ENCODE data around the gene UHRF2. TPM values are rescaled to one million over a fixed set of nuclear protein-coding genes. Genes with fewer than 3 reads are reported as not detected.

Gene UHRF2
- total RNA-seq, 8 experiments from 2014 or later: 23.3 to 65.0 (median 34.4) TPM

DNA sequence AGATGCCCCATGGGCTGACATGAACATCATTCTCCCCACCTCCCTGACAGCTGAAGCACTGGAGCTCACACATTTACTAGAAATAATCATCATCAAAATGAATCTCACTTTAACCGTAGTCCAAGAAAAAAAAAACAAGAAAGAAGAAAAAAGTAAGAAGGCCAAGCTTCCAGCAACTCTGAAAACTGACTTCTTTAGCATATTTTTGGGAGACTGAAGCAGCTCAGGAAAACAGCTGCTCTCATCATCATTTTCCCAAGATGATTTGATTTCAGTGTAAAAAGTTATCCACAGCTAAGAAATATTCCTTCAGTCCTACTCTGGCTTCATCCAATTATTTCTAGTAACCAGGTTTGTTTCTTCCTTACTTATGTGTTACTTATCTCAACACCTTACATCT lies 140.9 kb downstream of the UHRF2 start:
- Histone ChIP-seq H3K4me3 (no peak overlapping the region), H3K27ac (no peak overlapping the region), H3K4me1 (replicated peaks in 1 of 2) (peaks cover 19 to 28% of the 10 kb centered on the region in 2 donors)
- ATAC-seq (replicated peaks in 6 of 8): no peak
- in situ Hi-C loops (cut with MboI; ENCODE audit: low pct_unique_long_range_greater_than_20kb in 2 of 9, low sequenced_read_pairs in 9 of 9, unreplicated experiment in 9 of 9): loop anchor here in 2 of 9 experiments (25.0 kb wide), 1 partner anchor 192 kb away; no protein-coding TSS in a partner anchor
- 67 to 100% (median 100%) methylated on average over 1 of the region's 1 CpG; no CpG with 5 or more reads in 6 of the 10 experiments for WGBS, 10 experiments

Other genes starting within 250 kb of the UHRF2 start
- 1 to 10 TPM in 1 of 8 experiments, under 1 TPM in 2, not detected in 5; 0.19 to 2.3 (median 0.64) TPM for gene IL33, start 197.4 kb upstream of the UHRF2 start, total RNA-seq
- under 1 TPM in 2 of 8 experiments, not detected in 6; 0.17 to 0.52 TPM for gene TPD52L3, start 84.8 kb upstream of the UHRF2 start, total RNA-seq
- 10 to 100 TPM in 5 of 8 experiments, 1 to 10 TPM in 2, under 1 TPM in 1; 0.76 to 58.7 (median 26.8) TPM for gene GLDC, start 232.5 kb downstream of the UHRF2 start, total RNA-seq